HEK293 (cell line): Measurements from ENCODE around the gene TMEM150B.

ENCODE experiments used
- CTCF ChIA-PET: fragments of 350-600 bp; formaldehyde crosslinking; extraction: SDS; loops from one replicate; lab custom pipeline; 2021; ENCODE audit warnings: antibody characterized with exemption; lab: Yijun Ruan, JAX
- POLR2A ChIA-PET: fragments of 300-600 bp; formaldehyde crosslinking; extraction: SDS; loops from one replicate; lab custom pipeline; 2020; ENCODE audit warnings: antibody characterized with exemption, inconsistent platforms; lab: Yijun Ruan, JAX
- H3K27ac ChIP-seq: fragments of 200-500 bp; sonication (Bioruptor generic); 2 replicates; pipeline ENCODE4 v1.5.1; 2014; ENCODE audit warnings: low read depth, low read length, control low read depth, inconsistent platforms; ENCODE audit errors: extremely low read depth
- H3K36me3 ChIP-seq, 2 experiments: fragments of 200-500 bp in 1 of 2; sonication (Bioruptor generic) in 1 of 2; 1 replicate in 1 of 2; 2 replicates in 1 of 2; pipeline ENCODE4 v1.5.1; 2014 to 2017; ENCODE audit warnings: inconsistent platforms in 2 of 2, low read length in 2 of 2; ENCODE audit not compliant: control insufficient read depth in 2 of 2, insufficient read depth in 1 of 2
- H3K4me1 ChIP-seq: fragments of 200-500 bp; sonication (Bioruptor generic); 2 replicates; pipeline ENCODE4 v1.5.1; 2014; ENCODE audit warnings: mild to moderate bottlenecking, low read length, inconsistent platforms; ENCODE audit not compliant: control insufficient read depth, insufficient read depth
- H3K4me3 ChIP-seq: 2 replicates; pipeline ENCODE4 v1.5.1; 2011; ENCODE audit warnings: low read depth, mild to moderate bottlenecking, control low read depth, low read length, moderate library complexity
- H3K9me3 ChIP-seq: fragments of 200-500 bp; sonication (Bioruptor generic); 2 replicates; pipeline ENCODE4 v1.5.1; 2014; ENCODE audit warnings: low read depth, low read length, inconsistent platforms; ENCODE audit not compliant: control insufficient read depth, insufficient read depth
- BCL11A ChIP-seq: fragments of 450-650 bp; formaldehyde crosslinking; IDR thresholded peaks from 2 replicates; pipeline ENCODE4 v1.5.1; 2016; ENCODE audit warnings: low read depth, missing biosample characterization, missing genetic modification characterization
- GLIS1 ChIP-seq: fragments of 450-650 bp; formaldehyde crosslinking; IDR thresholded peaks from 2 replicates; pipeline ENCODE4 v1.5.1; 2016; ENCODE audit warnings: missing biosample characterization, missing genetic modification characterization
- IKZF3 ChIP-seq: fragments of 450-650 bp; IDR thresholded peaks from 2 replicates; pipeline ENCODE4 v1.5.0; 2018; ENCODE audit warnings: missing biosample characterization, mild to moderate bottlenecking, missing genetic modification characterization, moderate library complexity
- SP7 ChIP-seq: fragments of 450-650 bp; formaldehyde crosslinking; IDR thresholded peaks from 2 replicates; pipeline ENCODE4 v1.5.1; 2016; ENCODE audit warnings: missing biosample characterization, missing genetic modification characterization
- ZNF10 ChIP-seq: fragments of 450-650 bp; formaldehyde crosslinking; IDR thresholded peaks from 2 replicates; pipeline ENCODE4 v1.5.1; 2017; ENCODE audit warnings: missing biosample characterization, missing genetic modification characterization
- ZNF366 ChIP-seq: fragments of 450-650 bp; formaldehyde crosslinking; conservative IDR thresholded peaks from 2 replicates; pipeline ENCODE4 v1.5.1; 2016; ENCODE audit warnings: missing biosample characterization, missing genetic modification characterization
- ZNF530 ChIP-seq: fragments of 450-650 bp; formaldehyde crosslinking; IDR thresholded peaks from 2 replicates; pipeline ENCODE4 v1.5.1; 2016; ENCODE audit warnings: low read depth, missing biosample characterization, missing genetic modification characterization
- ZNF544 ChIP-seq: fragments of 450-650 bp; formaldehyde crosslinking; IDR thresholded peaks from 2 replicates; pipeline ENCODE4 v1.5.0; 2017; ENCODE audit warnings: missing biosample characterization, missing genetic modification characterization
- ZNF626 ChIP-seq: fragments of 450-650 bp; sonication (Bioruptor Pico); formaldehyde crosslinking; IDR thresholded peaks from 2 replicates; pipeline ENCODE4 v1.5.1; 2018; ENCODE audit warnings: missing biosample characterization, missing genetic modification characterization, inconsistent platforms
- ZNF629 ChIP-seq: fragments of 450-650 bp; formaldehyde crosslinking; IDR thresholded peaks from 2 replicates; pipeline ENCODE4 v1.5.1; 2017; ENCODE audit warnings: missing biosample characterization, missing genetic modification characterization
- TF ChIP-seq, protein P1 (sequence below): fragments of 450-650 bp; formaldehyde crosslinking; IDR thresholded peaks from 2 replicates; pipeline ENCODE4 v1.5.1; 2016; ENCODE audit warnings: missing biosample characterization, missing genetic modification characterization
- TF ChIP-seq, protein P2 (sequence below): fragments of 450-650 bp; formaldehyde crosslinking; IDR thresholded peaks from 2 replicates; pipeline ENCODE4 v1.5.1; 2016; ENCODE audit warnings: missing biosample characterization, missing genetic modification characterization
- TF ChIP-seq, protein P3 (sequence below): fragments of 450-650 bp; formaldehyde crosslinking; IDR thresholded peaks from 2 replicates; pipeline ENCODE4 v1.5.1; 2016; ENCODE audit warnings: missing biosample characterization, missing genetic modification characterization
- TF ChIP-seq, protein P4 (sequence below): fragments of 450-650 bp; formaldehyde crosslinking; IDR thresholded peaks from 2 replicates; pipeline ENCODE4 v1.5.1; 2016; ENCODE audit warnings: missing biosample characterization, missing genetic modification characterization
- TF ChIP-seq, protein P5 (sequence below): fragments of 450-650 bp; formaldehyde crosslinking; IDR thresholded peaks from 2 replicates; pipeline ENCODE4 v1.5.1; 2016; ENCODE audit warnings: missing biosample characterization, missing genetic modification characterization
- TF ChIP-seq, protein P6 (sequence below): fragments of 450-650 bp; formaldehyde crosslinking; IDR thresholded peaks from 2 replicates; pipeline ENCODE4 v1.5.1; 2016; ENCODE audit warnings: missing biosample characterization, missing genetic modification characterization
- TF ChIP-seq, protein P7 (sequence below): fragments of 450-650 bp; formaldehyde crosslinking; IDR thresholded peaks from 2 replicates; pipeline ENCODE4 v1.5.1; 2017; ENCODE audit warnings: missing biosample characterization, missing genetic modification characterization
- TF ChIP-seq, protein P8 (sequence below): fragments of 450-650 bp; formaldehyde crosslinking; IDR thresholded peaks from 2 replicates; pipeline ENCODE4 v1.5.1; 2016; ENCODE audit warnings: missing biosample characterization, missing genetic modification characterization

Gene TMEM150B

DNA sequence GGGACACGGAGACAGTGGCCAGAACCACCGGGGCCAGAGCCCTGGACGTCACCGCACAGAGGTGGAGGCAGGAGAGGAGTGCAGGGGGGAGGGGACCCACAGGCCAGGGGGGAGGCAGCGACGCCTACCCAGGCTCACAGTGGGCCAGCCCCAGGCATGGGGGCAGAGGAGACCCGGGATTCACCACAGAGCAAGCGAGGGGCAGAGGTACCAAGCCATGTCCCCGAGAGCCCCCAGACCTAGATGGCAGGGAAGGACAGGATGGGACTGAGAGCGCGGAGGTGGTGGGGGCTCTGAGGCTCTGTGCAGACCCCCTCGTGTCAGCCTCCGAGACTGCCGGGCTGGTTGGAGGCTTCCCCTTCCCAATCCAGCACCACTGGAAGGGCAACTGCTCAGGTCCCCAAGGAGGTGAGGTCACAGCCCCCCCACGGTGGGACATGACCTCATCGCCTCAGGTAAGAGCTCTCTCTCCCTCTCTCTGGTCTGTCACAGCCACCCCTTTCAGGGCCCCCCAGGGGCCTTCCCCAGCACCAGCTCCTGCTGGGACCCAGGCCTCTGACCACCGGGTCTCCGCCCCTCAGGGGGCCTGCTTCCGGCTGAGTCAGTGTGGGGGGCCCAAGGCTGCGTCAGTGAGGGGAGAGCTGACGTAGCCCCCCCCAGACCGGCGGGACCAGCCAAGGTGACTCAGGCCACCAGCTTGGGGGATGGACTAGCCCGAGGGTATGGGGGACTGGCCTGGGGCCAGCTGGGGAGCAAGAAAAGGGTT lies 47.4 kb upstream of the TMEM150B start:
- Histone ChIP-seq H3K27ac (no peak overlapping the region), H3K36me3 (no peaks in the 10 kb centered on the region)
- CTCF ChIA-PET, result interaction anchor here (0.9 to 1.2 kb wide), 4 partner anchors 40 to 259 kb away, joined by 3 to 10 read pairs (median 3); no protein-coding TSS in a partner anchor
- peak; percentile 53; the same call in 1 of the 2 replicates for TF ChIP-seq BCL11A (tag by site-specific recombination)
- TF ChIP-seq, protein P1, sequence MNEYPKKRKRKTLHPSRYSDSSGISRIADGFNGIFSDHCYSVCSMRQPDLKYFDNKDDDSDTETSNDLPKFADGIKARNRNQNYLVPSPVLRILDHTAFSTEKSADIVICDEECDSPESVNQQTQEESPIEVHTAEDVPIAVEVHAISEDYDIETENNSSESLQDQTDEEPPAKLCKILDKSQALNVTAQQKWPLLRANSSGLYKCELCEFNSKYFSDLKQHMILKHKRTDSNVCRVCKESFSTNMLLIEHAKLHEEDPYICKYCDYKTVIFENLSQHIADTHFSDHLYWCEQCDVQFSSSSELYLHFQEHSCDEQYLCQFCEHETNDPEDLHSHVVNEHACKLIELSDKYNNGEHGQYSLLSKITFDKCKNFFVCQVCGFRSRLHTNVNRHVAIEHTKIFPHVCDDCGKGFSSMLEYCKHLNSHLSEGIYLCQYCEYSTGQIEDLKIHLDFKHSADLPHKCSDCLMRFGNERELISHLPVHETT (tag by site-specific recombination), result 0 out of 2 replicates have a peak, but pooled peaks have one; percentile 28
- no peak for TF ChIP-seq ZNF544
- TF ChIP-seq, protein P2, sequence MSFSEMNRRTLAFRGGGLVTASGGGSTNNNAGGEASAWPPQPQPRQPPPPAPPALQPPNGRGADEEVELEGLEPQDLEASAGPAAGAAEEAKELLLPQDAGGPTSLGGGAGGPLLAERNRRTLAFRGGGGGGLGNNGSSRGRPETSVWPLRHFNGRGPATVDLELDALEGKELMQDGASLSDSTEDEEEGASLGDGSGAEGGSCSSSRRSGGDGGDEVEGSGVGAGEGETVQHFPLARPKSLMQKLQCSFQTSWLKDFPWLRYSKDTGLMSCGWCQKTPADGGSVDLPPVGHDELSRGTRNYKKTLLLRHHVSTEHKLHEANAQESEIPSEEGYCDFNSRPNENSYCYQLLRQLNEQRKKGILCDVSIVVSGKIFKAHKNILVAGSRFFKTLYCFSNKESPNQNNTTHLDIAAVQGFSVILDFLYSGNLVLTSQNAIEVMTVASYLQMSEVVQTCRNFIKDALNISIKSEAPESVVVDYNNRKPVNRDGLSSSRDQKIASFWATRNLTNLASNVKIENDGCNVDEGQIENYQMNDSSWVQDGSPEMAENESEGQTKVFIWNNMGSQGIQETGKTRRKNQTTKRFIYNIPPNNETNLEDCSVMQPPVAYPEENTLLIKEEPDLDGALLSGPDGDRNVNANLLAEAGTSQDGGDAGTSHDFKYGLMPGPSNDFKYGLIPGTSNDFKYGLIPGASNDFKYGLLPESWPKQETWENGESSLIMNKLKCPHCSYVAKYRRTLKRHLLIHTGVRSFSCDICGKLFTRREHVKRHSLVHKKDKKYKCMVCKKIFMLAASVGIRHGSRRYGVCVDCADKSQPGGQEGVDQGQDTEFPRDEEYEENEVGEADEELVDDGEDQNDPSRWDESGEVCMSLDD (tag by site-specific recombination), result peak; percentile 23; the same call in 1 of the 2 replicates
- TF ChIP-seq, protein P3, sequence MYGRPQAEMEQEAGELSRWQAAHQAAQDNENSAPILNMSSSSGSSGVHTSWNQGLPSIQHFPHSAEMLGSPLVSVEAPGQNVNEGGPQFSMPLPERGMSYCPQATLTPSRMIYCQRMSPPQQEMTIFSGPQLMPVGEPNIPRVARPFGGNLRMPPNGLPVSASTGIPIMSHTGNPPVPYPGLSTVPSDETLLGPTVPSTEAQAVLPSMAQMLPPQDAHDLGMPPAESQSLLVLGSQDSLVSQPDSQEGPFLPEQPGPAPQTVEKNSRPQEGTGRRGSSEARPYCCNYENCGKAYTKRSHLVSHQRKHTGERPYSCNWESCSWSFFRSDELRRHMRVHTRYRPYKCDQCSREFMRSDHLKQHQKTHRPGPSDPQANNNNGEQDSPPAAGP (tag by site-specific recombination), result 0 out of 2 replicates have a peak, but pooled peaks have one; percentile 34
- TF ChIP-seq, protein P4, sequence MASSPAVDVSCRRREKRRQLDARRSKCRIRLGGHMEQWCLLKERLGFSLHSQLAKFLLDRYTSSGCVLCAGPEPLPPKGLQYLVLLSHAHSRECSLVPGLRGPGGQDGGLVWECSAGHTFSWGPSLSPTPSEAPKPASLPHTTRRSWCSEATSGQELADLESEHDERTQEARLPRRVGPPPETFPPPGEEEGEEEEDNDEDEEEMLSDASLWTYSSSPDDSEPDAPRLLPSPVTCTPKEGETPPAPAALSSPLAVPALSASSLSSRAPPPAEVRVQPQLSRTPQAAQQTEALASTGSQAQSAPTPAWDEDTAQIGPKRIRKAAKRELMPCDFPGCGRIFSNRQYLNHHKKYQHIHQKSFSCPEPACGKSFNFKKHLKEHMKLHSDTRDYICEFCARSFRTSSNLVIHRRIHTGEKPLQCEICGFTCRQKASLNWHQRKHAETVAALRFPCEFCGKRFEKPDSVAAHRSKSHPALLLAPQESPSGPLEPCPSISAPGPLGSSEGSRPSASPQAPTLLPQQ (tag by site-specific recombination), result peak; percentile 55
- TF ChIP-seq IKZF3 (tag by site-specific recombination), result peak; percentile 65; the same call in 1 of the 2 replicates
- TF ChIP-seq GLIS1 (tag by site-specific recombination), result peak; percentile 99
- 0 out of 2 replicates have a peak, but pooled peaks have one; percentile 26 for TF ChIP-seq ZNF10 (tag by site-specific recombination)
- no peak for TF ChIP-seq ZNF626 (tag by site-specific recombination)
- TF ChIP-seq, protein P5, sequence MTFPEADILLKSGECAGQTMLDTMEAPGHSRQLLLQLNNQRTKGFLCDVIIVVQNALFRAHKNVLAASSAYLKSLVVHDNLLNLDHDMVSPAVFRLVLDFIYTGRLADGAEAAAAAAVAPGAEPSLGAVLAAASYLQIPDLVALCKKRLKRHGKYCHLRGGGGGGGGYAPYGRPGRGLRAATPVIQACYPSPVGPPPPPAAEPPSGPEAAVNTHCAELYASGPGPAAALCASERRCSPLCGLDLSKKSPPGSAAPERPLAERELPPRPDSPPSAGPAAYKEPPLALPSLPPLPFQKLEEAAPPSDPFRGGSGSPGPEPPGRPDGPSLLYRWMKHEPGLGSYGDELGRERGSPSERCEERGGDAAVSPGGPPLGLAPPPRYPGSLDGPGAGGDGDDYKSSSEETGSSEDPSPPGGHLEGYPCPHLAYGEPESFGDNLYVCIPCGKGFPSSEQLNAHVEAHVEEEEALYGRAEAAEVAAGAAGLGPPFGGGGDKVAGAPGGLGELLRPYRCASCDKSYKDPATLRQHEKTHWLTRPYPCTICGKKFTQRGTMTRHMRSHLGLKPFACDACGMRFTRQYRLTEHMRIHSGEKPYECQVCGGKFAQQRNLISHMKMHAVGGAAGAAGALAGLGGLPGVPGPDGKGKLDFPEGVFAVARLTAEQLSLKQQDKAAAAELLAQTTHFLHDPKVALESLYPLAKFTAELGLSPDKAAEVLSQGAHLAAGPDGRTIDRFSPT (tag by site-specific recombination), result peak; percentile 59; the same call in 1 of the 2 replicates
- TF ChIP-seq, protein P6, sequence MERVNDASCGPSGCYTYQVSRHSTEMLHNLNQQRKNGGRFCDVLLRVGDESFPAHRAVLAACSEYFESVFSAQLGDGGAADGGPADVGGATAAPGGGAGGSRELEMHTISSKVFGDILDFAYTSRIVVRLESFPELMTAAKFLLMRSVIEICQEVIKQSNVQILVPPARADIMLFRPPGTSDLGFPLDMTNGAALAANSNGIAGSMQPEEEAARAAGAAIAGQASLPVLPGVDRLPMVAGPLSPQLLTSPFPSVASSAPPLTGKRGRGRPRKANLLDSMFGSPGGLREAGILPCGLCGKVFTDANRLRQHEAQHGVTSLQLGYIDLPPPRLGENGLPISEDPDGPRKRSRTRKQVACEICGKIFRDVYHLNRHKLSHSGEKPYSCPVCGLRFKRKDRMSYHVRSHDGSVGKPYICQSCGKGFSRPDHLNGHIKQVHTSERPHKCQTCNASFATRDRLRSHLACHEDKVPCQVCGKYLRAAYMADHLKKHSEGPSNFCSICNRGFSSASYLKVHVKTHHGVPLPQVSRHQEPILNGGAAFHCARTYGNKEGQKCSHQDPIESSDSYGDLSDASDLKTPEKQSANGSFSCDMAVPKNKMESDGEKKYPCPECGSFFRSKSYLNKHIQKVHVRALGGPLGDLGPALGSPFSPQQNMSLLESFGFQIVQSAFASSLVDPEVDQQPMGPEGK (tag by site-specific recombination), result peak; percentile 62
- peak; percentile 79 for TF ChIP-seq ZNF629 (tag by site-specific recombination)
- TF ChIP-seq, protein P7, sequence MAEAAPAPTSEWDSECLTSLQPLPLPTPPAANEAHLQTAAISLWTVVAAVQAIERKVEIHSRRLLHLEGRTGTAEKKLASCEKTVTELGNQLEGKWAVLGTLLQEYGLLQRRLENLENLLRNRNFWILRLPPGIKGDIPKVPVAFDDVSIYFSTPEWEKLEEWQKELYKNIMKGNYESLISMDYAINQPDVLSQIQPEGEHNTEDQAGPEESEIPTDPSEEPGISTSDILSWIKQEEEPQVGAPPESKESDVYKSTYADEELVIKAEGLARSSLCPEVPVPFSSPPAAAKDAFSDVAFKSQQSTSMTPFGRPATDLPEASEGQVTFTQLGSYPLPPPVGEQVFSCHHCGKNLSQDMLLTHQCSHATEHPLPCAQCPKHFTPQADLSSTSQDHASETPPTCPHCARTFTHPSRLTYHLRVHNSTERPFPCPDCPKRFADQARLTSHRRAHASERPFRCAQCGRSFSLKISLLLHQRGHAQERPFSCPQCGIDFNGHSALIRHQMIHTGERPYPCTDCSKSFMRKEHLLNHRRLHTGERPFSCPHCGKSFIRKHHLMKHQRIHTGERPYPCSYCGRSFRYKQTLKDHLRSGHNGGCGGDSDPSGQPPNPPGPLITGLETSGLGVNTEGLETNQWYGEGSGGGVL, result peak; percentile 95
- TF ChIP-seq ZNF366 (tag by site-specific recombination), result peak; percentile 41; the same call in 1 of the 2 replicates
- peak; percentile 43 for TF ChIP-seq SP7 (tag by site-specific recombination)
- no peak for TF ChIP-seq ZNF530
- TF ChIP-seq, protein P8, sequence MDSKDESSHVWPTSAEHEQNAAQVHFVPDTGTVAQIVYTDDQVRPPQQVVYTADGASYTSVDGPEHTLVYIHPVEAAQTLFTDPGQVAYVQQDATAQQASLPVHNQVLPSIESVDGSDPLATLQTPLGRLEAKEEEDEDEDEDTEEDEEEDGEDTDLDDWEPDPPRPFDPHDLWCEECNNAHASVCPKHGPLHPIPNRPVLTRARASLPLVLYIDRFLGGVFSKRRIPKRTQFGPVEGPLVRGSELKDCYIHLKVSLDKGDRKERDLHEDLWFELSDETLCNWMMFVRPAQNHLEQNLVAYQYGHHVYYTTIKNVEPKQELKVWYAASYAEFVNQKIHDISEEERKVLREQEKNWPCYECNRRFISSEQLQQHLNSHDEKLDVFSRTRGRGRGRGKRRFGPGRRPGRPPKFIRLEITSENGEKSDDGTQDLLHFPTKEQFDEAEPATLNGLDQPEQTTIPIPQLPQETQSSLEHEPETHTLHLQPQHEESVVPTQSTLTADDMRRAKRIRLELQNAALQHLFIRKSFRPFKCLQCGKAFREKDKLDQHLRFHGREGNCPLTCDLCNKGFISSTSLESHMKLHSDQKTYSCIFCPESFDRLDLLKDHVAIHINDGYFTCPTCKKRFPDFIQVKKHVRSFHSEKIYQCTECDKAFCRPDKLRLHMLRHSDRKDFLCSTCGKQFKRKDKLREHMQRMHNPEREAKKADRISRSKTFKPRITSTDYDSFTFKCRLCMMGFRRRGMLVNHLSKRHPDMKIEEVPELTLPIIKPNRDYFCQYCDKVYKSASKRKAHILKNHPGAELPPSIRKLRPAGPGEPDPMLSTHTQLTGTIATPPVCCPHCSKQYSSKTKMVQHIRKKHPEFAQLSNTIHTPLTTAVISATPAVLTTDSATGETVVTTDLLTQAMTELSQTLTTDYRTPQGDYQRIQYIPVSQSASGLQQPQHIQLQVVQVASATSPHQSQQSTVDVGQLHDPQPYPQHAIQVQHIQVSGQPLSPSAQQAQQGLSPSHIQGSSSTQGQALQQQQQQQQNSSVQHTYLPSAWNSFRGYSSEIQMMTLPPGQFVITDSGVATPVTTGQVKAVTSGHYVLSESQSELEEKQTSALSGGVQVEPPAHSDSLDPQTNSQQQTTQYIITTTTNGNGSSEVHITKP, result peak; percentile 36; the same call in 1 of the 2 replicates

More for the DNA sequence above, 47.4 kb upstream of the TMEM150B start:
- peaks cover 5% of the 10 kb centered on the region; the same call in 1 of the 2 replicates for H3K4me1 ChIP-seq
- no peaks in the 10 kb centered on the region for H3K9me3 ChIP-seq
- no peak overlapping the region for H3K4me3 ChIP-seq
- POLR2A ChIA-PET, result interaction anchor here (0.5 to 1.8 kb wide), 11 partner anchors 9 to 113 kb away, joined by 3 to 12 read pairs (median 4); partner anchors contain the start of genes HSPBP1, KMT5C, PPP6R1 and TMEM238
